ENCODE data around the gene EPHA7. TPM values are rescaled to one million over a fixed set of nuclear protein-coding genes. Genes with fewer than 3 reads are reported as not detected.
A peak's percentile ranks its signal among the peaks of the same experiment; 100 is the strongest.

EPHA7 gene
- total and polyA plus RNA-seq, 2 donors from 2014 or later, result 2.6 to 27.0 TPM

GRCh38 chr6:93337014-93337413 lies 82.3 kb downstream of the EPHA7 start:
- Histone ChIP-seq H3K9ac (ENCODE audit: low read length in 3 of 3) (no peak overlapping the region), H3K4me1 (ENCODE audit: control insufficient read depth in 2 of 3, insufficient read depth in 2 of 3, low read depth in 1 of 3, low read length in 3 of 3) (no peaks in the 10 kb centered on the region), H3K9me3 (ENCODE audit: control insufficient read depth in 2 of 3, insufficient read depth in 1 of 3, low read length in 3 of 3) (peaks cover 0 to 3% (median 0%) of the 10 kb centered on the region in 3 donors), H3K27me3 (ENCODE audit: control insufficient read depth, insufficient read depth, low read length) (no peaks in the 10 kb centered on the region), H3K36me3 (ENCODE audit: control insufficient read depth in 2 of 3, insufficient read depth in 3 of 3, low read length in 3 of 3) (no peaks in the 10 kb centered on the region), H3K27ac (ENCODE audit: low read depth in 2 of 2, low read length in 2 of 2) (no peak overlapping the region), H3K4me3 (ENCODE audit: low read length in 3 of 3) (no peak overlapping the region)
- no peak for TF ChIP-seq CTCF (IDR thresholded peaks at IDR 0.05; ENCODE audit: borderline replicate concordance, extremely low read depth, insufficient read depth)
- FAIRE-seq, result peak; percentile 52
- intact Hi-C loops (cut with DNase I), result no loop called here
- DNase-seq, result peak in 2 of 5 donors; percentile 29 to 38

- no peak for DNase-seq
- H3K9ac ChIP-seq (ENCODE audit: low read length in 3 of 3), result no peak overlapping the region
- intact Hi-C loops (cut with DNase I), result no loop called here
- H3K27ac ChIP-seq (ENCODE audit: low read depth in 2 of 2, low read length in 2 of 2), result no peak overlapping the region
- no peaks in the 10 kb centered on the region for H3K36me3 ChIP-seq (ENCODE audit: control insufficient read depth in 2 of 3, insufficient read depth in 3 of 3, low read length in 3 of 3)
- no peak overlapping the region for H3K4me3 ChIP-seq (ENCODE audit: low read length in 3 of 3)
- peaks cover 0 to 3% (median 0%) of the 10 kb centered on the region in 3 donors for H3K9me3 ChIP-seq (ENCODE audit: control insufficient read depth in 2 of 3, insufficient read depth in 1 of 3, low read length in 3 of 3)
- TF ChIP-seq CTCF (IDR thresholded peaks at IDR 0.05; ENCODE audit: borderline replicate concordance, extremely low read depth, insufficient read depth), result no peak
- H3K4me1 ChIP-seq (ENCODE audit: control insufficient read depth in 2 of 3, insufficient read depth in 2 of 3, low read depth in 1 of 3, low read length in 3 of 3), result no peaks in the 10 kb centered on the region
- FAIRE-seq, result peak; percentile 32
- H3K27me3 ChIP-seq (ENCODE audit: control insufficient read depth, insufficient read depth, low read length), result no peaks in the 10 kb centered on the region
Measured at GRCh38 chr6:93329301-93330000, 89.9 kb downstream of the EPHA7 start.

- no peaks in the 10 kb centered on the region for H3K9me3 ChIP-seq (ENCODE audit: control insufficient read depth in 2 of 3, insufficient read depth in 1 of 3, low read length in 3 of 3)
- H3K27me3 ChIP-seq (ENCODE audit: control insufficient read depth, insufficient read depth, low read length), result no peaks in the 10 kb centered on the region
- no peak overlapping the region for H3K27ac ChIP-seq (ENCODE audit: low read depth in 2 of 2, low read length in 2 of 2)
- intact Hi-C loops (cut with DNase I), result no loop called here
- DNase-seq (no peak), FAIRE-seq (no peak)
- no peaks in the 10 kb centered on the region for H3K36me3 ChIP-seq (ENCODE audit: control insufficient read depth in 2 of 3, insufficient read depth in 3 of 3, low read length in 3 of 3)
- no peak for TF ChIP-seq CTCF (IDR thresholded peaks at IDR 0.05; ENCODE audit: borderline replicate concordance, extremely low read depth, insufficient read depth)
- no peak overlapping the region for H3K9ac ChIP-seq (ENCODE audit: low read length in 3 of 3)
- H3K4me3 ChIP-seq (ENCODE audit: low read length in 3 of 3), result no peak overlapping the region
- H3K4me1 ChIP-seq (ENCODE audit: control insufficient read depth in 2 of 3, insufficient read depth in 2 of 3, low read depth in 1 of 3, low read length in 3 of 3), result no peaks in the 10 kb centered on the region
Measured at GRCh38 chr6:93327857-93328256, 91.5 kb downstream of the EPHA7 start.
